A549 (cell line): ENCODE measurements around the gene EFHC1. TPM values are rescaled to one million over a fixed set of nuclear protein-coding genes. Genes with fewer than 3 reads are reported as not detected.

Source experiments
- ATAC-seq, 2 experiments: fragments of 200-7000 bp in 1 of 2; fragments of >200 bp in 1 of 2; cut with Nextera tagmentation in 1 of 2; cut with Tn5 transposase in 1 of 2; 3 replicates each; pipeline versions ENCODE4 v1.8.0 to v1.9.1; 2018 to 2020; ENCODE audit warnings: mild to moderate bottlenecking in 1 of 2, moderate library complexity in 1 of 2
- CTCF ChIA-PET: fragments of 300-600 bp; sonication (Branson Sonifier 250); formaldehyde crosslinking; extraction: SDS; loops from one replicate; lab custom pipeline; 2021; ENCODE audit warnings: antibody characterized with exemption, inconsistent platforms; lab: Yijun Ruan, JAX
- POLR2A ChIA-PET: fragments of 350-600 bp; formaldehyde crosslinking; extraction: SDS; loops from one replicate; lab custom pipeline; 2021; ENCODE audit warnings: antibody characterized with exemption, inconsistent platforms; lab: Yijun Ruan, JAX
- DNase-seq, 2 experiments: peaks; one replicate each; pipeline versions ENCODE4 v3.0.0 to v3.0.0-alpha.2; 2011 to 2016; ENCODE audit warnings: low read depth in 1 of 2, low spot score in 1 of 2
- FAIRE-seq: peaks from 2 replicates; lab custom pipeline; 2011; peaks lifted over from hg19 to GRCh38; lab: Jason Lieb, UNC
- H3K27ac ChIP-seq, 2 experiments: fragments of >200 bp; sonication (Bioruptor Twin); formaldehyde crosslinking; 3 replicates each; pipeline ENCODE4 v1.5.1; 2016 to 2017
- H3K4me1 ChIP-seq: fragments of >200 bp; sonication (Bioruptor Twin); formaldehyde crosslinking; 3 replicates; pipeline ENCODE4 v1.6.1; 2016
- H3K4me2 ChIP-seq: fragments of >200 bp; sonication (Bioruptor Twin); formaldehyde crosslinking; 3 replicates; pipeline ENCODE4 v1.6.1; 2016
- H3K4me3 ChIP-seq: fragments of >200 bp; sonication (Bioruptor Twin); formaldehyde crosslinking; 3 replicates; pipeline ENCODE4 v1.5.1; 2016
- H3K9me3 ChIP-seq: fragments of >200 bp; sonication (Bioruptor Twin); formaldehyde crosslinking; 3 replicates; pipeline ENCODE4 v1.6.1; 2016
- ATOH8 ChIP-seq: fragments of 250-450 bp; sonication (Bioruptor Pico); IDR thresholded peaks from 2 replicates; pipeline ENCODE4 v1.5.0; 2020; ENCODE audit warnings: low read depth, mild to moderate bottlenecking, moderate library complexity
- BHLHE40 ChIP-seq: IDR thresholded peaks from 2 replicates; pipeline ENCODE4 v1.6.1; 2012; ENCODE audit warnings: low read depth, low read length, inconsistent platforms
- E2F6 ChIP-seq: IDR thresholded peaks from 2 replicates; pipeline ENCODE4 v1.6.1; 2012; ENCODE audit warnings: low read depth, borderline replicate concordance
- EHF ChIP-seq: fragments of 250-450 bp; sonication (Bioruptor Pico); IDR thresholded peaks from 2 replicates; pipeline ENCODE4 v1.5.0; 2020; ENCODE audit warnings: mild to moderate bottlenecking
- EHMT2 ChIP-seq: fragments of 200-600 bp; sonication (generic); IDR thresholded peaks from 2 replicates; pipeline ENCODE4 v1.6.1; 2016; ENCODE audit warnings: antibody characterized with exemption, low read depth, mild to moderate bottlenecking, moderate library complexity
- ELK1 ChIP-seq: fragments of 150-350 bp; IDR thresholded peaks from 2 replicates; pipeline ENCODE4 v1.6.1; 2014; ENCODE audit warnings: low read depth, mild to moderate bottlenecking, low read length
- FOSL2 ChIP-seq, 2 experiments: fragments of 450-650 bp in 1 of 2; fragments of >200 bp in 1 of 2; sonication (Bioruptor Twin) in 1 of 2; formaldehyde crosslinking; IDR thresholded peaks; 2 replicates each; pipeline versions ENCODE4 v1.5.0 to v1.6.1; 2016 to 2020; ENCODE audit warnings: mild to moderate bottlenecking in 1 of 2, moderate library complexity in 1 of 2
- HOXA7 ChIP-seq: fragments of 250-450 bp; sonication (Bioruptor Pico); IDR thresholded peaks from 2 replicates; pipeline ENCODE4 v1.5.0; 2020; ENCODE audit warnings: mild to moderate bottlenecking, moderate library complexity
- HOXB13 ChIP-seq: fragments of 250-450 bp; sonication (Bioruptor Pico); IDR thresholded peaks from 2 replicates; pipeline ENCODE4 v1.5.0; 2020; ENCODE audit warnings: low read depth, mild to moderate bottlenecking, moderate library complexity
- JUN ChIP-seq, 2 experiments: fragments of >200 bp; sonication (Bioruptor Twin); formaldehyde crosslinking; IDR thresholded peaks; 2 replicates in 1 of 2; 3 replicates in 1 of 2; pipeline ENCODE4 v1.6.1; 2016 to 2017
- MAFK ChIP-seq: fragments of 450-650 bp; IDR thresholded peaks from 2 replicates; pipeline ENCODE4 v1.6.1; 2014; ENCODE audit not compliant: partially characterized antibody
- MAX ChIP-seq: IDR thresholded peaks from 2 replicates; pipeline ENCODE4 v1.6.1; 2012
- MAZ ChIP-seq: fragments of 150-350 bp; IDR thresholded peaks from 2 replicates; pipeline ENCODE4 v1.6.1; 2014; ENCODE audit warnings: antibody characterized with exemption, low read depth, low read length, borderline replicate concordance
- NR3C1 ChIP-seq: fragments of >200 bp; sonication (Bioruptor Twin); formaldehyde crosslinking; IDR thresholded peaks from 3 replicates; pipeline ENCODE4 v1.6.1; 2017
- PHF8 ChIP-seq: fragments of 200-600 bp; sonication (generic); IDR thresholded peaks from 2 replicates; pipeline ENCODE4 v1.6.1; 2016; ENCODE audit warnings: low read depth, mild to moderate bottlenecking, antibody characterized with exemption, moderate library complexity, borderline replicate concordance
- POLR2A ChIP-seq: IDR thresholded peaks from 2 replicates; pipeline ENCODE4 v1.6.1; 2012; ENCODE audit warnings: mild to moderate bottlenecking, low read length
- TFCP2L1 ChIP-seq: fragments of 250-450 bp; sonication (Bioruptor Pico); IDR thresholded peaks from 2 replicates; pipeline ENCODE4 v1.5.0; 2021; ENCODE audit warnings: mild to moderate bottlenecking
- TP53 ChIP-seq: fragments of 250-450 bp; sonication (Bioruptor Pico); IDR thresholded peaks from 2 replicates; pipeline ENCODE4 v1.5.0; 2021; ENCODE audit warnings: mild to moderate bottlenecking, moderate library complexity
- ZFP36 ChIP-seq: fragments of 450-650 bp; IDR thresholded peaks from 2 replicates; pipeline ENCODE4 v1.6.1; 2014; ENCODE audit warnings: borderline replicate concordance; ENCODE audit not compliant: partially characterized antibody
- ZSCAN20 ChIP-seq: fragments of 250-450 bp; sonication (Bioruptor Pico); IDR thresholded peaks from 2 replicates; pipeline ENCODE4 v1.8.0; 2022; ENCODE audit warnings: mild to moderate bottlenecking, moderate library complexity
- WGBS: methylation state at CpG from one replicate; pipeline ENCODE4 v1.1.6; 2017; ENCODE audit errors: missing lambda C conversion rate; 5-methylcytosine and 5-hydroxymethylcytosine counted together
- polyA plus RNA-seq, 4 experiments: library from polyadenylated mRNA; depleted of rRNA in 3 of 4; stranded (reverse); fragments of >200 nt; fragmentation: RNase III in 1 of 4; extraction: RNeasy Plus Mini Kit Qiagen cat#74134 plus additional on column Dnase treatment in 1 of 4; gene quantifications; 2 replicates in 3 of 4; 3 replicates in 1 of 4; pipeline ENCODE4 v1.2.3, GENCODE V29; 2011 to 2017

EFHC1 gene
- polyA plus RNA-seq, 2 of the 4 experiments (the other 2 are of a cell fraction): 14.0 to 46.7 TPM

- Histone ChIP-seq H3K27ac (peak overlapping the region; percentile 72 to 85), H3K4me1 (peaks cover 43% of the 10 kb centered on the region), H3K4me2 (peak overlapping the region; percentile 79), H3K4me3 (peak overlapping the region; percentile 67), H3K9me3 (no peaks in the 10 kb centered on the region)
- ChIA-PET CTCF (interaction anchor here (0.7 to 6.8 kb wide), 5 partner anchors 13 to 240 kb away, joined by 3 to 86 read pairs (median 4); no protein-coding TSS in a partner anchor), POLR2A (interaction anchor here (1.2 to 2.3 kb wide), 7 partner anchors 13 to 174 kb away, joined by 4 to 12 read pairs (median 7); partner anchors contain the start of gene MCM3)
- ATAC-seq (peak; percentile 65 to 76), FAIRE-seq (no peak), DNase-seq (peak in 1 of 2 experiments; percentile 67)
- 1% methylated on average over 21 of the region's 21 CpGs for WGBS
- TF ChIP-seq ATOH8 (no peak), HOXA7 (no peak), ZSCAN20 (CRISPR knock-in tag) (no peak), PHF8 (peak; percentile 32; the same call in 1 of the 2 replicates), POLR2A (peak; percentile 28), HOXB13 (CRISPR knock-in tag) (no peak)
Measured at GRCh38 chr6:52420668-52421358, 671 bp downstream of the EFHC1 start.

- 96% methylated on average over 2 of the region's 2 CpGs for WGBS
- DNase-seq: no peak
- H3K27ac ChIP-seq: no peak overlapping the region
- ChIA-PET CTCF (interaction anchor here (1.8 kb wide), 1 partner anchor 14 kb away, joined by 7 read pairs; no protein-coding TSS in a partner anchor), POLR2A (no interaction called here)
- H3K9me3 ChIP-seq: no peaks in the 10 kb centered on the region
- TF ChIP-seq MAFK (peak; percentile 60), ATOH8 (no peak)
- peak overlapping the region; percentile 79; the same call in 2 of the 3 replicates for H3K4me2 ChIP-seq
- H3K4me3 ChIP-seq: no peak overlapping the region
- no peak for ATAC-seq
- no peak for FAIRE-seq
- peaks cover 36% of the 10 kb centered on the region for H3K4me1 ChIP-seq
Measured at GRCh38 chr6:52422156-52422555, 2.0 kb downstream of the EFHC1 start.

GRCh38 chr6:52423448-52423847 lies 3.3 kb downstream of the EFHC1 start:
- ATAC-seq: no peak
- H3K27ac ChIP-seq: peak overlapping the region in 1 of 2 experiments; percentile 72; a peak in 3 of 6 replicates
- H3K4me2 ChIP-seq: peak overlapping the region; percentile 58
- peaks cover 30% of the 10 kb centered on the region for H3K4me1 ChIP-seq
- 62% methylated on average over 3 of the region's 3 CpGs for whole genome bisulfite sequencing
- TF ChIP-seq JUN (IDR thresholded peaks at IDR 0.05) (no peak), POLR2A (no peak), MAX (no peak)
- H3K4me3 ChIP-seq: no peak overlapping the region
- no peak for DNase-seq
- FAIRE-seq: no peak
- no peaks in the 10 kb centered on the region for H3K9me3 ChIP-seq
- ChIA-PET CTCF (interaction anchor here (0.7 to 1.2 kb wide), 2 partner anchors 30 to 152 kb away, joined by 3 to 4 read pairs; no protein-coding TSS in a partner anchor), POLR2A (interaction anchor here (1.1 to 1.3 kb wide), 2 partner anchors 81 to 154 kb away, joined by 3 to 7 read pairs; partner anchors contain the start of gene TRAM2)

- WGBS: 45% methylated on average over 8 of the region's 8 CpGs
- no peaks in the 10 kb centered on the region for H3K9me3 ChIP-seq
- ATAC-seq (no peak), DNase-seq (peak in 1 of 2 experiments; percentile 16), FAIRE-seq (no peak)
- peak overlapping the region; percentile 47 to 72; a peak in 4 of 6 replicates for H3K27ac ChIP-seq
- POLR2A ChIA-PET: interaction anchor here (1.1 to 1.3 kb wide), 2 partner anchors 81 to 153 kb away, joined by 3 to 7 read pairs; partner anchors contain the start of gene TRAM2
- peaks cover 30% of the 10 kb centered on the region for H3K4me1 ChIP-seq
- CTCF ChIA-PET: interaction anchor here (1.2 kb wide), 1 partner anchor 152 kb away, joined by 4 read pairs; no protein-coding TSS in a partner anchor
- no peak overlapping the region for H3K4me3 ChIP-seq
- H3K4me2 ChIP-seq: peak overlapping the region; percentile 58
- TF ChIP-seq BHLHE40: no peak
- no peak for TF ChIP-seq MAZ
- no peak for TF ChIP-seq EHMT2
- no peak for TF ChIP-seq NR3C1
- no peak for TF ChIP-seq ZFP36
- TF ChIP-seq EHF (CRISPR knock-in tag): no peak
- TF ChIP-seq TP53: no peak
- TF ChIP-seq ATOH8: no peak
- no peak for TF ChIP-seq E2F6
- no peak for TF ChIP-seq ELK1
- no peak for TF ChIP-seq FOSL2 (IDR thresholded peaks at IDR 0.05)
- no peak; the same call in 1 of the 2 replicates for TF ChIP-seq FOSL2 (CRISPR knock-in tag; IDR thresholded peaks at IDR 0.05)
- no peak for TF ChIP-seq TFCP2L1
Measured at GRCh38 chr6:52423971-52424381, 3.8 kb downstream of the EFHC1 start.
